Gastrocnemius medialis (tissue), 4 donors: ENCODE measurements around the gene NUTM2D. TPM values are rescaled to one million over a fixed set of nuclear protein-coding genes. Genes with fewer than 3 reads are reported as not detected.

Source experiments
- total RNA-seq, 4 donors: library from RNA; depleted of rRNA; stranded (reverse); fragments of >200 nt; gene quantifications; one replicate each; pipeline versions ENCODE4 v1.1.0 to v1.2.3, GENCODE V29; 2016

NUTM2D gene
- total RNA-seq, 4 donors from 2014 or later = 0.87 to 2.0 (median 1.1) TPM

Other genes starting within 250 kb of the NUTM2D start
- 1 to 10 TPM in 1 of 4 donors, under 1 TPM in 3; 0.35 to 1.1 (median 0.55) TPM for gene NUTM2A, start 132.3 kb upstream of the NUTM2D start, total RNA-seq
- 1 to 10 TPM; 6.9 to 7.1 (median 7.0) TPM for gene MINPP1, start 147.1 kb downstream of the NUTM2D start, total RNA-seq